A549 treated with AZD9567 at 1 μM for 4 hours (cell line): Measurements from ENCODE around the gene TAS2R39. TPM values are rescaled to one million over a fixed set of nuclear protein-coding genes. Genes with fewer than 3 reads are reported as not detected.

Experiments used
- total RNA-seq: library from RNA; stranded (reverse); fragments of 200-300 nt; extraction: Qiagen RNA extraction; gene quantifications from 5 replicates; pipeline ENCODE4 v1.2.3, GENCODE V29; 2022; ENCODE audit not compliant: insufficient read depth

The TAS2R39 gene
- total RNA-seq: not detected in 5 replicates

GRCh38 chr7:143183024-143183423, at the start of gene TAS2R39:
TSS of gene TAS2R39 (plus strand) at chr7:143183419. CDS start at chr7:143183419, 0 bp downstream.

GRCh38 chr7:143221737-143222136, 38.5 kb downstream of the TAS2R39 start, which contains the start of gene TAS2R40:
TSS of gene TAS2R40 (plus strand) at chr7:143222037. CDS start at chr7:143222079, 42 bp downstream.

Other genes starting within 250 kb of the TAS2R39 start
- gene TRPV5, start 249.7 kb upstream of the TAS2R39 start, total RNA-seq: not detected in 5 replicates
- gene LLCFC1, start 243.9 kb upstream of the TAS2R39 start, total RNA-seq: not detected in 5 replicates
- not detected in 5 replicates for gene KEL, start 221.1 kb upstream of the TAS2R39 start, total RNA-seq
- gene OR9A2, start 156.3 kb upstream of the TAS2R39 start, total RNA-seq: not detected in 5 replicates
- not detected in 5 replicates for gene OR6V1, start 131.1 kb upstream of the TAS2R39 start, total RNA-seq
- 0.27 to 0.28 TPM in 2 of 5 replicates, not detected in the others for gene PIP, start 51.3 kb upstream of the TAS2R39 start, total RNA-seq
- gene TAS2R40, start 38.6 kb downstream of the TAS2R39 start, total RNA-seq: not detected in 5 replicates
- gene GSTK1, start 80.0 kb downstream of the TAS2R39 start, total RNA-seq: 118 to 128 TPM (median 122 TPM) in 5 replicates
- gene TMEM139, start 101.5 kb downstream of the TAS2R39 start, total RNA-seq: 0.79 to 1.1 TPM (median 0.89 TPM) in 4 of 5 replicates, not detected in the other
- 17.8 to 19.7 TPM (median 19.1 TPM) in 5 replicates for gene CASP2, start 104.9 kb downstream of the TAS2R39 start, total RNA-seq
- 0.03 to 0.05 TPM (median 0.03 TPM) in 3 of 5 replicates, not detected in the others for gene CLCN1, start 132.7 kb downstream of the TAS2R39 start, total RNA-seq
- gene FAM131B, start 179.3 kb downstream of the TAS2R39 start, total RNA-seq: 0.26 to 0.41 TPM (median 0.37 TPM) in 4 of 5 replicates, not detected in the other
- 156 to 180 TPM (median 176 TPM) in 5 replicates for gene ZYX, start 197.9 kb downstream of the TAS2R39 start, total RNA-seq
- 0.03 to 0.05 TPM in 2 of 5 replicates, not detected in the others for gene EPHA1, start 225.4 kb downstream of the TAS2R39 start, total RNA-seq